NCI-H1105 (cell line): ENCODE results near the gene CARD19.
A peak's percentile ranks its signal among the peaks of the same experiment; 100 is the strongest.
"Not testable (repeated sequence)": the region's sequence is repeated elsewhere in the genome, so short reads cannot be mapped to it uniquely, and the experiment has no call there.

Experiments used
- DNase-seq: peaks from one replicate; lab custom pipeline; 2025; lab: John Stamatoyannopoulos, UW

CARD19 gene

GRCh38 chr9:93088656-93089015 lies 7.4 kb upstream of the CARD19 start:
- no peak for DNase-seq

DNA sequence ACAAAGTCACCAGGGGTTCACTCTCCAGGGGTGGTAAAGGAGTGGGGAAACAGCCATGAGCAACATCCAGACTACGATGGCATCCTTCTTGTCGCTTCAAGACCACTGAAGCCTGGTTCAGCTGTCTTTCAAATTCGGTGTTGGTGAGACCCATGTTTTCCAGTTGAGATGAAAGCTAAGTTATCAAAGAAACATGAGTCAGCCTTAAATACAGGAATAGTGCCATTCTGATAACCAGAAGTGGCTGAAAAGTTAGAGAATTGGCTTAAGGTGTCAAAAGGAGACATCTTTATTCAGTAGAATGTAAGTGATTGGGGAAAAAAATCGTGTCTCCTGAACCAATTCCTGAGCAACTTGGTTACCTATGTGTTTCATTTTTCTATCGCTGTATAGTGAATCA lies 7.0 kb upstream of the CARD19 start:
- no peak for DNase-seq

- DNase-seq = no peak
Measured at GRCh38 chr9:93089481-93089991, 6.5 kb upstream of the CARD19 start.

DNA sequence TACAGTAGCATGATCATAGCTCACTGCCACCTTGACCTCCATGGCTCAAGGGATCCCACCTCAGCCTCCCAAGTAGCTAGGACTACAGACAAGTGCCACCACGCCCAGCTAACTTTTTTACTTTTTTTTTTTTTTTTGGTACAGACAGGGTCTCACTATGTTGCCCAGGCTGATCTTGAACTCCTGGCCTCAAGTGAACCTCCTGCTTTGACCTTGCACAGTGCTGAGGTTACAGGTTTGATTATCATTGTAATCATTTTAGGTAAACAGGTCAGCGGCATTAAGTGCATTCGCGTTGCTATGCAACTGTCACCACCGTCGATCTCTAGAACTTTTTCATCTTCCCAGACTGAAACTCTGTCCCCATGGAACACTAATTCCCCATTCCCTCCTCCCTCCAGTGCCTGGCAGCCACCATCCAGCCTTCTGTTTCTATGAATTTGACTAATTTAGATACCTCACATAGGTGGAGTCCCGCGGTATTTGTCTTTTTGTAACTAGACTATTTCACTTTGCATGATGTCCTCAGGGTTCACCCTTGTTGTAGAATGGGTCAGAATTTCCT lies 5.8 kb upstream of the CARD19 start:
- no peak for DNase-seq

- no peak for DNase-seq
Measured at GRCh38 chr9:93091056-93091452, 5.0 kb upstream of the CARD19 start.

- DNase-seq = no peak
Measured at GRCh38 chr9:93091453-93092081, 4.5 kb upstream of the CARD19 start.

DNA sequence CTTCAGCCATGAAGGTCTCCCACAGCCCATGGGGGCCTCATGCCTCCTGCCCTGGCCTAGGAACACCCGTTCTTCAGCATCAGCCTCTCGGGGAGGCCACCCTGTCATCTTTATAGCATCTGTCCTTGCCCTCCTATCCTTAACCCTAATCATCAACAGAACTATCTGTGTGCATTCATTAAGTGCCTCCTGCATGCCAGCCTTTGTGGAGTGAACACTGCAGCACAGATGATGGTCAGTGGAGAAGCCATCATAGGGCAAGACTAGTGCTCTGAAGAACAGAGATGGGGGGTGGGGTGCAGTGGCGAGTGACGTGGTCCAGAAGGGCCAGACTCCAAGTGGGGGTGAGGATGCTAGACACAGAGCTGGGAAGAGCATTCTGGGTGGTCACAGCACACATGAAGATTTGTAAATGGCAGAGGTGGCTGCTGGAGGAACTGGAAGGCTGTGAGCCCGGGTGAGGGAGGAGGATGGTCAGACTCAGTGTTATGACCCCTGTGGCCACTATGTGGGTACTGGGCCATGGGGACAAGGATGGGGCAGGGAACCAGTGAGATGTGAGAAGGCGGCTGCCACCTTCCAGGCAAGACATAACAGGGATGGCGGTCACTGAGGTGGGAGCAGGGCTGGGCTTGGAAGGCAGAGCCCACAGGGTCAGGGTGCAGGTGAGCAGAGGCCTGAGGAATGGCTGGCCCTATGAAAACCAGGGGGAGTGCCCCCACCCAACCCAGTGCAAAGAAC lies 3.6 kb upstream of the CARD19 start:
- DNase-seq = no peak

- DNase-seq = no peak
Measured at GRCh38 chr9:93093127-93093876, 2.7 kb upstream of the CARD19 start.

DNA sequence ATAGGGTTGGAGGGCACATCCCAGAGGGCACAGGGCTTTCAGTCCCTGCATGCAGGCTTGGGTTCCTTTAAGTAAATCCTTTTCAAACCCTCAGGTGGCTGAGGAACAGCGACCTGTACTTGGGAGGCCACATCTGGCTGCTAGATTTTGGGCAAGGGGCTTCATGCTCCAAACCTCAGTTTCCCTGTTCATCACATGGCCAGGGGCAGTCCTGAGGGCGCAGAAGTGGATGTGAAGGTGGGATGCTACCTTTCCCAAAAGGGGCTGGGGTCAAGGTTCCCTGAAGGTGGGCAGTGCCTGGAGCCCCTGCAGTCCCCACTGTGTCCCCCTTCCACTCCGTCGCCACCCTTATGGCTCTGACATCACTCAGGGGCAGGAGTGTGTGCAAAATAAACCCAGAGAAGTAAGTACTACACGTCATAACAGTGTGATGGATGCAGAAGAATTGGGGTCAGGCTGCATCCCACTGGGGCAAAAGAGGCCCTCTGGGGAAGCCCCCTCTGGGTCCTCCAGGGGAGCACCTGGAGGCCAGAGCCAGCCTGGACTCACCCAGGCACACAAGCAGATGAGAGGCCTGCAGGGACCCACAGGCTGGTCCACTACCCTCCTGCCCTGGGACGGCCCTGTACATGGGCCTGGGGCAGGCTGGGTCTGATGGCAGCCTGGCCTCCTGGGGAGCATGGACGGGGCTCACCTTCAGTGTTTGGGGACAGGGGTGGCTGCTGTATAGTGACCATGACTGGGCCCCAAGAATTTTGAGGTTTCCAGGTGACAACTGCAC lies 1.9 kb upstream of the CARD19 start:
- DNase-seq = no peak

- DNase-seq = no peak
Measured at GRCh38 chr9:93094658-93095204, 1.3 kb upstream of the CARD19 start.

GRCh38 chr9:93095205-93096130 lies 549 bp upstream of the CARD19 start:
- DNase-seq = peak; percentile 99

GRCh38 chr9:93096811-93097382 lies 880 bp downstream of the CARD19 start:
- DNase-seq = no peak

DNA sequence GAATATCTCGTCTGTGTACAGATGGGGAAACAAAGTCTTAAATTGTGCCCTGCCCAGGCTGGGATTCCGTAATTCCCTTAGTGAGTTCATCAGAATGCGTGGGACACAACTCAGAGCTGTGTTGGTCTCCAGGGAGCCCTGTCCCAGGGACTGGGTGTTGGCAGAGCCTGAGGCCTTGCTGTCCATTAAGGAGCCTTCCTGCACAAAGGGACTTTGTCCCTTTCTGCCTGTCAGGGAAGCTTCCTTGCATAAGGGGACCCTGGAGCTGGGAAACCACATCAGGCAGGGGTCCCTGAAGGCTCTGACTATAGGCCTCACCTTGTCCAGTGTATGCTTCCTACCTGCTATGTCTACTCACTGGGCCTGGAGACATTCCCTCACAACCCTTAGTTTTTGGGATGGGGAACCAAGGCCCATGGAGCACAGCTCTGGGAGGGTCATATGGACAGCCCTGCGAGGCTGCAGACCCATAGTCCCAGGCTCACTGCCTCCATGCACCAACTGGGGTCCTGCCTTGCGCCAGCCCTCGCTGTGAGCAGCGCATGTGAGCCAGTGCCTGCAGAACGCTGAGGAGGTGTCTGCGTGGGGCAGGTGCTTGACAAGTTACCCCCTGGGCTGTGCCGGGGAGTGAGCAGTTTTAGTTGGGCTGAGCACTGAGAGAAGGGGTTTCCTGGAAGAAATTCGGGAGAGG lies 1.6 kb downstream of the CARD19 start:
- no peak for DNase-seq

- DNase-seq = no peak
Measured at GRCh38 chr9:93098236-93098946, 2.4 kb downstream of the CARD19 start.

GRCh38 chr9:93099551-93100275 lies 3.7 kb downstream of the CARD19 start:
- no peak for DNase-seq

DNA sequence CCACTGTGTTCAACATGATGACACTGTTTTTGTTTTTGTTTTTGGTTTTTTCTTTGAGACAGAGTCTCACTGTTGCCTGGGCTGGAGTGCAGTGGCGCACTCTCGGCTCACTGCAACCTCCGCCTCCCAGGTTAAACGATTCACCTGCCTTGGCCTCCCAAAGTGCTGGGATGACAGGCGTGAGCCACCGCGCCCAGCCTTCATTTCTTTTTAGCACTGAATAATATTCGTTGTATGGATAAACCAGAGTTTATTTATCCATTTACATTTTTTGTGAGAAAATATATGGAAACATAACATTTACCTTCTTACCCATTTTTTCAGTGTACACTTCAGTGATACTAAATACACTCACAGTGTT lies 4.2 kb downstream of the CARD19 start:
- DNase-seq = no peak

DNA sequence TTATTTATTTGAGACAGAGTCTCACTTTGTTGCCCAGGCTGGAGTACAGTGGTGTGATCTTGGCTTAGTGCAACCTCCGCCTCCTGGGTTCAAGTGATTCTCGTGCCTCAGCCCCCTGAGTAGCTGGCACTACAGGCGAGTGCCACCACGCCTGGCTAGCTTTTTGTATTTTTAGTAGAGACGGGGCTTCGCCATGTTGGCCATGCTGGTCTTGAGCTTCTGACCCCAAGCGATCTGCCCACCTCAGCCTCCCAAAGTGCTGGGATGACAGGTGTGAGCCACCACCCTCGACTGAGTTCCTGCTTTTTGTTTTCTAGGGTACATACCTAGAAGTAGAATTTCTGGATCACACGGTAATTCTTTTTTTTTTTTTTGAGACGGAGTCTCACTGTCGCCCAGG lies 5.1 kb downstream of the CARD19 start:
- DNase-seq = not testable (repeated sequence)

GRCh38 chr9:93105620-93106019 lies 9.6 kb downstream of the CARD19 start:
- DNase-seq = no peak
